Hematopoietic multipotent progenitor cell treated with erythropoietin and hydrocortisone succinate and interleukin-3 and kit ligand, for 8 days (in vitro differentiated cells): ENCODE measurements around the gene MTMR11.
"Not testable (repeated sequence)": the region's sequence is repeated elsewhere in the genome, so short reads cannot be mapped to it uniquely, and the experiment has no call there.

Experiments used
- DNase-seq: peaks from one replicate; pipeline ENCODE4 v3.0.0-alpha.2; 2015

The MTMR11 gene, protein sequence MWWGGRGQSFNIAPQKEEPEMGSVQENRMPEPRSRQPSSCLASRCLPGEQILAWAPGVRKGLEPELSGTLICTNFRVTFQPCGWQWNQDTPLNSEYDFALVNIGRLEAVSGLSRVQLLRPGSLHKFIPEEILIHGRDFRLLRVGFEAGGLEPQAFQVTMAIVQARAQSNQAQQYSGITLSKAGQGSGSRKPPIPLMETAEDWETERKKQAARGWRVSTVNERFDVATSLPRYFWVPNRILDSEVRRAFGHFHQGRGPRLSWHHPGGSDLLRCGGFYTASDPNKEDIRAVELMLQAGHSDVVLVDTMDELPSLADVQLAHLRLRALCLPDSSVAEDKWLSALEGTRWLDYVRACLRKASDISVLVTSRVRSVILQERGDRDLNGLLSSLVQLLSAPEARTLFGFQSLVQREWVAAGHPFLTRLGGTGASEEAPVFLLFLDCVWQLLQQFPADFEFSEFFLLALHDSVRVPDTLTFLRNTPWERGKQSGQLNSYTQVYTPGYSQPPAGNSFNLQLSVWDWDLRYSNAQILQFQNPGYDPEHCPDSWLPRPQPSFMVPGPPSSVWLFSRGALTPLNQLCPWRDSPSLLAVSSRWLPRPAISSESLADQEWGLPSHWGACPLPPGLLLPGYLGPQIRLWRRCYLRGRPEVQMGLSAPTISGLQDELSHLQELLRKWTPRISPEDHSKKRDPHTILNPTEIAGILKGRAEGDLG

DNA sequence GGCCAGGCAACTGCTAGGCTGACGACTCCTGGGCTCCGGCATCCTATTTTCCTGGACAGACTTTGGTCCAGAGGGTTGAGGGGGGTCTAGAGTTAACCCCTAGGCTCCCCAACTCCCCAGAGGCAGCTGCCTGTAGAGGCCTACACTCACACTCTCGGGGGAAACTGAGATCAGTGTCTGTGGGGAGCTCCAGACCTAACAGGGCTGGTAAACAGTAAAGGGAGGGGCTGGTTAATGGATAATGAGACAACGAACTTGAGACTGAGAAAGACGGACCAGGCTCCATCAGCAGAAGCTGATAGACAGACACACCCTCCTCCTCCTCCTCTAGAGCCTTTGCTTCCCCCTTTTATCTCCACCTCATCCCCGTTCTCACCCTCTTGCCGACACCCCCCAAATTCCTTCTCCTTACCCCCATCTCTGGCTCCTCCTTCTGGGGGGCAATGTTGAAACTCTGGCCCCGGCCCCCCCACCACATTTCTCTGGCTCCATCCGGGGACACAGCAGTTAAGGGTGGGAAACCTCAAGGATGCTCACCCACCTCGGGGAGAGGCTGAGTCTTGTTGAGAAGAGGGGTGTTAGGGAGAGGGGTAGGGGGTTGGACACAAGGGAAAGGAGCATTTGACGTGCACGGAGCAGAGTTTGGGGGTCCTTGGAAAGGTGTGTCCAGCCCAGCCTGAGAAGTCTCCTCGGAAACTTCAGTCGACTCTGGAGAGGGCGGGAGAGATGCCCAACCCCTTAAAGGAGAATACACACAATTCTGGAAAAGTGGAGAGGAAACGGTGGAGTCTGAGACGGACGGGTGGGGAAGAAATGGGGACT, at the start of gene MTMR11:
Gene MTMR11 (minus strand): TSS at position 710 of the 822 bp plus-strand sequence. CDS start 232 bp downstream, at position 478.
- peak; percentile 64 for DNase-seq

DNA sequence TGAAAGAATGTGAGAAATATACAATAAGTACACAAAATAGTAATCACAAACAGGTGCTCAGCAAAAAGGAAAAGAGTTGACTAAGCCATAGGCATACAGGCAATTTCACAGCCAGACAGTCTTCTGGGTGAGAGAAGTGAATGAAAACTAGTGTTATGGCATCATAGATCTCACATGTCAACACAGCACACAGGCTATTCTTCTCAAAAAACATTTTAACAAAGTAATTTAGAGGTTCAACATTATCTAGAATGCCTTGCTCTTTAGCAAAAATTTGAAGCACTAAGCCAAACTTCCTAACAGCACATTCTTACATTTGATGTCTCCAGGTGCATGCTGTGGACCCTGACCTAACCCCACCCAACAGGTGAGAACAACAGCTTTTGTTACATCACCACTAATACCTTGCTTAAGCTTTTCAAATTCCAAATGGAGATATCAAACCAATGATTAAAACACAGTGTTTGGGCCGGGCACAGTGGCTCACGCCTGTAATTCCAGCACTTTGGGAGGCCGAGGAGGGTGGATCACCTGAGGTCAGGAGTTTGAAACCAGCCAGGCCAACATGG, 43.4 kb upstream of the MTMR11 start:
- DNase-seq: no peak

DNA sequence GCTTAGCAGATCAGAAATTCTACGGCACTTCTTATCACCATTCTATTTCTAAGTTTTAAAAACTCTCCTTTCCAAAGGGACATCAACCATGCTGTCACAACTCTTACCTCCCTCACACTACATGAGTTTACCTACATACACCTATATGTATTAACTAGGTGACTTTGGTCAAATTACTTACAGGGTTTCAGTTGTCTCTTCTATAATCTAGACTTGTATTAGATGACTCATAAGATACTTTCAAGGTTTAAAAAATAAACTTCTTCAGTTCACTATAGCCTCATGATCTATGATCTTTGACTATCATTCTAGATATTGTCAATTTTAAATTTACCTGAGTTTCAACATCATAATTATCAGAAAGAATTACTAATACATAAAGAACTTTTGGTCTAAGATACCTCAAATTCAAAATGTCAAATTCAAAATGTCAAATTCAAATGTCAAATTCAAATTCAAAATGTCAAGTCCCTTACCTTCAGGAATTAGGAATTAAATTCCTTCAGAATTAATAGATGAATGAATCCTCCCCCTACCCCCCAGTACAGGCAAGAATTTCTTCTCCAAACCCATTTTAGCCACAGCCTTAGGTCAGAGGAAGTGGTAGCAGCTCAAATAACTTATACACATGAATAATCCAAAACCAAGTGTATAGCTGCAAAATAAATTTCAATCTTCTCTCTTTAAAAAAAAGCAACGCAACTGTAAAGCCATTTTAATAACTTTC, 42.7 kb upstream of the MTMR11 start:
- DNase-seq: no peak

DNA sequence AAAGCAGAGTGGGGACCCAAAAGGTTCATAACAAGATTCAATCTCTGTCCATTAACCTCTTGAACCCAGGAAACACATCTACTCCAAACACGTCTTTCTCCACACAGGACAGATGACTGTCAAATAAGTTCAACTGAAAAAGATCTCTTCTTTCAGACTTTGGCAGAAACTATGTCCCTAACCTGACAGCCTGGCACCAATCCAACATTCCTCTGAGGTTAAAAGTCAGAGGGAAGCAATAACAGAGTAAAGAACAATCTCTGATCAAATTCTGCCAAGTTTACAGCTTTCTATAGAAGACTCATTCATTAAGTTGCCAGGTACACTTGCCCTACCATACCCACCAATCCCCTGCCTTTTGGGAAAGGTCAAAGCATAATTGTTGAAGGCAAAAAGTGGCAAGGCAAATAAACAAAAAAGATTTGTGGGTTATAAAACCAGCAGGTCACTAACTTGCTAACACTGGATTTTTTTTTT, 41.9 kb upstream of the MTMR11 start:
- DNase-seq: no peak

DNA sequence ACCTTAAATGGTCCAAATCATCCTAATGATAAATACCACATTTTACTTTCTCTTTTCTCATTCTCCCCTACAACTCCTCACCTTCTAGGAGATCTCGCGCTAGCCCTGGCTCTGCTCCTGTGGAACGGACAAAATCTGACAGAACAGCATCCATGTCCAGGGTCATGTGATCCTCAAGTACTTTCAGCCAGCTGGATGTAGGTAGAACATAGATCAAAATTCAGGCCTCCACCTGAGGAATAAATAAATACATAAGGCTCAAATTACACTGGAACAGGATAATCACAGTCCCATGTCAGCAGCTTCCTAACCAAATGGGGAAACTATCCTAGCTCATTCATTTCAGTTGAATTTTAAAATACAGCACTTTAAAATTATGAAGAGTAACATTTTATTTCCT, 40.7 kb upstream of the MTMR11 start:
- DNase-seq: no peak

DNA sequence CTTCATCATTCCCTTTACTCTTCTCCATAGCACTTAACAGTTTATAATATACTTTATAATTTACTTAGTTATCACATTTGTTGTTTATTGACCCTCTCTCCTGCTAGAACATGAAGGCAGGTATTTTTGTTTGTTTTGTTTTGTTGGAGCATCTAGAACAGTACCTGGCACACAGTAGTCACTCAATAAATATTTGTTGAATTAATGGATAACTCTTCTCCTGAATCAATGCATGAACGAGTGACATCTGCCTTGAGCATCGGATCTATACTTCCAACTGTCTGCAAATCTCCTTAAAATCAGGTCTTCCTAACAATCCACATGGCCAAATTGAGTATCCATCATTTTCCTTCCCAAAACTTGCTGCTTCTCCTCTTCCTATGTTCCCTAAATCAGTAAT, 35.9 kb upstream of the MTMR11 start:
- no peak for DNase-seq

DNA sequence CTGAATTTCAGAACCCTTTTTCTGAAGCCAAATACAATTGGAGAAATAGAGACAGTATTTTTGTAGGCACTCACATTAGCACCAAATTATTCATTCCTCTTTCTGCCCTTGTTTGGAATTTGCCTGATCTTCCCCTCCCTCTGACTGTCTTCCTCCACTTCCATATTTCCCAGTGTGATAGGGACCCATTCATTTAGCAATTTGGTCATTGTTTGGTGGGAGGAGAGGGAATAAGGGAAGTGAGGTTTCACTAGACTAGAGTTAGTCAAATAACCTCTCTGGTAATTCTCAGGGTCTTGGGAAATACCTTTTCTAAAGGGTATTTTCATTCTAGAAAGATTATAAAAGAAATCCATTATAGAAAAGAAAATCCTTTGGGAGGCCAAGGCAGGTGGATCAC, 31.0 kb upstream of the MTMR11 start:
- no peak for DNase-seq

DNA sequence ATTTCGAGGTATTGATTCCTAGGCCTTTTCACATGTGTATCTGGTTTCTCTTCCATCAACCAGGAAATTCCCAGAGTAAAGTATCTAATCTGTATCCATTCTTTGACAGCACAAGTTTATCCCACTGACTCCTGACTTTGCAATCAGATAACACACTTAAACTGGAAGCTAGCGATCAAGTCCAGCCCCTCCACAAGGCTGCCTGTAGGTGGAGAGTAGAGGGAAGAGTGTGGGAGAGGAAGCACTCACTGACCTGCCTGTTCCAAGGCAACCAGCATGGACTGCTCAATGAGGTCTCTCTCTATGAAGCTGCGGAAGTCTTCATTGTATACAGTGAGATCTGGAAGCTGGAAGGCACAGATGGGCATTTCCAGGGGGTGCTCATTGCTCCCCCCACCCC, 30.4 kb upstream of the MTMR11 start:
- DNase-seq: no peak

DNA sequence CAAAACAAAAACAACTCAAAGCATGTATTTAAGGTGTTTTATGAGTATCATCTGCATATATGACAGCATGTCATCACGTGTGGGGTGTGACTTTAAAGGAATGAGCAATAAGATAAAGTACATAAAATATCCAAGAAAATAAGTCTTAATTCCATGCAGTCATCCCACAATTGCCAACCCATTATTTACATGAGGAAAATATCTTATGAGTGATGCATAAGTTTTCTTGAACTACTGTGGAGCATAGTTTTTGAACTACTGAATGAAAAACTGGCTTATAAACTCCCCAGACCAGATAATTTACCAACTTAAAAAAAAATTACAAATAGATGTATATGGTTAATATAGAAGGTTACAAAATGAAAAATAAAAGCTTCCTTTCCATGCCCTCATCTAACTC, 29.7 kb upstream of the MTMR11 start:
- no peak for DNase-seq

DNA sequence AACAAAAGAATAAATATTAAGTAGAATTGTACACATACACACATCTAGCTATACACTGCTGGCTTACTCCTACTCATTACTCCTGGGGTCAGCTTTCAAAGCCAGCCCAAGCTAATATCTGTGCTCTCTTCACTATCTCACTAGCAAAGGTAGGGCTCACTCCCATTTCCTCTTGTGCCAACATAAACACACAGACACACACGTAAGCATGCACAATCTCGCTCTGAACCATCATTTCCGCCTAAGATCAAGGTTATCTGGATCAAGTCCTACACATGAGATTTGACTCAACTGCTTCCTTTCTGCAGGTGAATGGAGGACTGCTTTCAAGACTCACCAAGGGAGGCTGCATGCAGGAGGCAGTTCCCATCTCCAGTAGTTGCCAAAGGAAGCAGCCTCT, 28.8 kb upstream of the MTMR11 start:
- DNase-seq: no peak

DNA sequence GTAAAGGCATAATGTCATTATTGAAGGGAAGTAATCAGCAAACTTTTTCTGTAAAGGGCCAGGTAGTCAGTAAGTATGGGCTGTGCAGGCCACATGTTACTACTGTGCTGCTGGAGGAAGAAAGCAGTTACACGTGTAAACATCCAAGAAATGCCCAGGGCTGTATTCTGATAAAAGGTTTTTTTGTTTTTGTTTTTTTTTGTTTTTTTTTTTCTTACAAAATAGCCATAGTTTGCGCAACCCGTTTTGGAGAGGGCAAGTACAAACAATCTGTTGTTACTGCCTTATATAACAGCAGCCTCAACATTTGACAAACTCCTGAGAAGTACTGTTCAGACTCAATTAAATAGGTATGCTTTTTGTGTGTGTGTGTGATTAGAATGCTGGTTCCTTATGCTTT, 26.7 kb upstream of the MTMR11 start:
- no peak for DNase-seq

DNA sequence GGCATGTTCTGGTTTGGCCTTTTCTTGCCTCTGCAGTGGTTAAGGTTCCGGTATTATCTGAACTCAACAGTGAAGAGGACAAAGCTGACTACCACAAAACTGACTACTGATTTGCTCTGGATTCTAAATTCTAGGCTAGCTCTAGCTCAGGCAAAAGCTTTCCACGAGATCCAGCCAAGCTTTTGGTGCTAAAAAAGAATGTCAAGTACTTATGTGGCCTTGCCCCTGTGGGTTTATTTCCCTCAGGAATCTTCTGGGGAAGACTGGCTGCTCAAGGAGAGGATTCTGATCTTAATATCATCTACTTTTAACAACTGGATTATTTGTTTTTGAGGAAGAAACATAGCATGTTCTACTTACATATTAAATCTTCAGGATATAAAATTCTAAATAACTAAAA, 26.1 kb upstream of the MTMR11 start:
- DNase-seq: no peak

DNA sequence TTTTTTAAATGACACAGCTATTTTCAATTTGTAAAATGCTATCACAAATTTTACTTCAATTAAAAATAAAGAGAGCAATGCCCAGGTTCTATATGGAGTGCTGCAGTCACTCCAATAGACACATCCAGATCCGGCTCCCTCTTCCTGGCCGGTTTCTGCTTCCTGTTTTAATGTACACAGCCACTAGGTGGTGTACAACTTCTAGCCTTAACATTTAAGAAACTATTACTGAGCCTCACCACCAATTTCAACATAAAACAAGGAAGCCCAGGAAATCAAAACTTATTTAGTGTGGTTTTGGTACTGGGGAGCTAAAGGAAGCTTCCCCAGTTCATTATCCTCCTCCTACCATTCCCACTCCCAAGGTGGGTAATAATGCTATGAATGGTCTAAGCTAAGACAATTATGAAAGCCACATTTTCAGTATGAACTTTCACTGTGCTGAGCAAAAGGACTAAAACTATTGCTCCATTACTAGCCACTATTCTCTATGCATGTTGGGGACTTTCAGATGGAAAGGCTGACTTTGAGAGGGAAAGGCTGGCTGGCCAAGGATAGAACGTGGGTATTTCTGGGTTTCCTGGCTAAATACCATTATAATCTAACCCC, 25.5 kb upstream of the MTMR11 start:
- peak; percentile 79 for DNase-seq

DNA sequence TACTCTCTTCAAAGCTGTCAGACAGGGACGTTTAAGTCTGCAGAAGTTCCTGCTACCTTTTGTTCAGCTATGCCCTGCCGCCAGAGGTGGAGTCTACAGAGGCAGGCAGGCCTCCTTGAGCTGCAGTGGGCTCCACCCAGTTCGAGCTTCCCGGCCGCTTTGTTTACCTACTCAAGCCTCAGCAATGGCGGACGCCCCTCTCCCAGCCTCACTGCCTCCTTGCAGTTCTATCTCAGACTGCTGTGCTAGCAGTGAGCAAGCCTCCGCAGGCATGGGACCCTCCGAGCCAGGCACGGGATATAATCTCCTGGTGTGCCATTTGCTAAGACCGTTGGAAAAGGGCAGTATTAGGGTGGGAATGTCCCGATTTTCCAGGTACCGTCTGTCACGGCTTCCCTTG, 20.9 kb upstream of the MTMR11 start:
- not testable (repeated sequence) for DNase-seq

DNA sequence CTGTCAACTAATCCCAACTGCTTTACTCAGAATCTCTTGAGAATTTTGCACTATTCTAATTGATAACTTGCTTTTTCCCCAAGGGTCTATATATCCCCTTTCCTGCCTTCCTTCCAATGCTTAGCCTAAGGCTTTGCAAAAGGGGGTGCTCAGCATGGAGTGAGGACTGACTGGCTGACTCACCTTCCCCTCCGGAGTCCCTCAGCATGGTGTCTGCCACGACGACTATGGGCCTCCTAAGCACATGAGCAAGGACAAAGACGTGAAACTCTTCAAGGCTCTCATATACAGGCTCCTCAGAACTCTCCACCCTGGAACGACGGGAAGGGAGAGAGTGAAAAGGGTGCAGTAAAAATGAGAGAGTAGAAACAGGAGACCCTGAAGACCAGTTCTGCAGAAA, 13.2 kb upstream of the MTMR11 start:
- no peak for DNase-seq

DNA sequence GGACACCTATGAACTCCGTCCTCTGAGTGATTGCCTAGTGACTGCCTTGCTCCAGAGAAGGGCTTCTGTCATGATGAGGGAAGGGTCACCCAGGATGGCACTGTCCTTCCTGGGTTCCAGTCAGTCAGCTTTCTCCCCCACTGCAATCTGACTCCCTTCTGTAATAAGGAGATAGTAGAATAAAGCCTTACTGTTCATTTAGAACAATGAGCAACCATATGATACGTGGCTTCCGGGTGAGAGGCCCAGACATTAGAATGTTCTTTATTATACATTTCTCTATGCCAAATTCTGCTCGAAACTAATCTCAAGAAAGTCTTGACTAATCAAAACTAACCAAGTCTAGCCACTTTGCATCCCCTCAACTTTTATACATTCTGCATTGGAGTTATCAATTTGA, 8.5 kb upstream of the MTMR11 start:
- DNase-seq: no peak

DNA sequence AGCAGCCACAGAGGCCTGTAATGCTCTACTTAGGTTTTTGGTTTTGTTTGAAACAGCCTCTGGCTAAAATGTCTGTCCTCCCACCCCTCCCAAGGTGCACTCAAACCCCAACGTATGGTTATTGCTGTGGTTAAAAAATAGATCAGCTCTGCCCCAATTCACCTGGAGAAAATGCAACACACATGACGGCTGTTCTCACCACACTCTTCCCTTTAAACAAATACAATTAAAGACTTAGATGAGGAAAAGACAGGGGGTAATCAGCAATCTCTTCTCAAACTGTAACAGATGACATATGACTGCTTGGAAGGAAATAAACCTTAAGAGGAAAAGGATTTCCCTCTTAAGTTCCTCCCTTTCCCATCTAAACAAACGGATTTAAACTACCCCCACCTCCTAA, 6.2 kb upstream of the MTMR11 start:
- no peak for DNase-seq

DNA sequence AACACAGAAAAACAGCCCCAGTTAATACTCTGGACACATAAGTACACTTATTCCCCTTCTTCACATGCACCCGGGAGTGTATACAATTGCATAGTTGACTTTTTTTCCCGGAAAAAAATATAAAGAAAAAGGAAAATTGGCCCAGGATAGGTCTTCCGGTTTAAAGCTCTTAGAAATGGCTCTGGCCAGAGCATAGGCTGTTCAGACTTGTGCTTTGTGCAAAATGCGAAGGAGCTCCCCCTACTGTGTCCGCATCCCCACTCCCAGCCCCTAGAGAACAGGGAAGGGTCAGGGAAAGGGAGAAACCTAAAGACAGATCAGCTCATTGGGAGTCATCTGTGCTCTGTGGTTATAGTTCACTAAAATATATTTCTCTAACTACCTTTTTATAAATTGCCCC, 5.5 kb upstream of the MTMR11 start:
- no peak for DNase-seq

DNA sequence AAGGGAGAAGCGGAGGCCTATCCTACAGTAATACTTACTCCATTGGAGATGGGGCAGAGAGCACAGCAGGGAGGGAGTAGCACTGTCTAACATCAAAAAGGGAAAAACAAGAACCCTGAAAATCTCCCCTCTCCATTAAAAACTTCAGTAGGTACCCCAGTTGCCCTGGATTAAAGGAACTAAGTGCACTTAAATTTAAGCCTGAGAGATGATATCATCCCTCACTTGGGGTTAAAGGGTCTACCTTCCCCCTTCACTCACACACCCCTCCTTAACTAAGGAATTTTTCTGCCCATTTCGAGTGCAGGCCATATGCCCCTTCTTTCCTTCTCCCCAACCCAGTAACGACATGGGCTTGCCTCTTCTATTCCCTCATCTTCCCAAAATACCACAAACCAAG, 3.7 kb upstream of the MTMR11 start:
- DNase-seq: no peak

DNA sequence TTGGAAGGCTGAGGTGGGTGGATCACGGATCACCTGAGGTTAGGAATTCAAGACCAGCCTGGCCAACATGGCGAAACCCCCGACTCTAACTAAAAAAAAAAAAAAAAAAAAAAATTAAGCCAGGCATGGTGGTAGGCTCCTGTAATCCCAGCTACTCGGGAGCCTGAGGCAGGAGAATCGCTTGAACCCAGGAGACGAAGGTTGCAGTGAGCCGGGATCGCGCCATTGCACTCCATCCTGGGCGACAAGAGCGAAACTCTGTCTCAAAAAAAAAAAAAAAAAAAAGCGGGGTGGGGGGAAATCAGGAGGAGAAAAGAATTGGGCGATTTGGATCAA, 2.0 kb upstream of the MTMR11 start:
- not testable (repeated sequence) for DNase-seq

DNA sequence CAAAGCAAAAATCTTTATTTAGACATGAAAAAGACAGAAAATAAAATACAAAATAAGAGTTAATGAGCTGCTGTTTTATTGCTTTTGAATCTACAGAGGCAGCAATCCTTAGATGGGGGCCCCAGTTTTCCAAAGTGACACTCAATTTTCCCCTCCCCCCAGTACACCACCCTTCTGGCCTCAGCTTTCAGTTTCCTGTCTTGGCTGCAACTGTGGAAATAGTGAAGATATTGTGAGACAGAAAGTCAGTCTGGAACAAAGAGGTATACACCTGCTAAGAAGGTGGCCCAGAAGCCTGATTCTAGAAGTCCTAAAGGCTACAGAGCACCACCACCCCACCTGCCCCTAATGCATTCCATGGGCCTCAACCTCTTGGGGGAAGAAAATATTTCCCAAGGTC, 1.1 kb upstream of the MTMR11 start:
- DNase-seq: no peak
